Neuronal stem cell (in vitro differentiated cells): ENCODE results near the gene AMZ1.

Source experiments
- DNase-seq: peaks from one replicate; pipeline ENCODE4 v3.0.0-alpha.2; 2013; ENCODE audit warnings: low spot score
- H2AFZ ChIP-seq: one replicate; pipeline ENCODE4 v1.6.1; 2013; ENCODE audit warnings: mild to moderate bottlenecking, low read length, inconsistent platforms
- H2AK5ac ChIP-seq: 2 replicates; pipeline ENCODE4 v1.6.1; 2013; ENCODE audit warnings: low read depth, mild to moderate bottlenecking, inconsistent platforms, low read length, moderate library complexity, mixed read lengths
- H2BK120ac ChIP-seq: 2 replicates; pipeline ENCODE4 v1.6.1; 2013; ENCODE audit warnings: low read depth, mild to moderate bottlenecking, inconsistent platforms, low read length, moderate library complexity, mixed read lengths
- H2BK12ac ChIP-seq: one replicate; pipeline ENCODE4 v1.6.1; 2013; ENCODE audit warnings: low read length, inconsistent platforms
- H2BK15ac ChIP-seq: 2 replicates; pipeline ENCODE4 v1.6.1; 2013; ENCODE audit warnings: mild to moderate bottlenecking, low read length, inconsistent platforms, mixed read lengths
- H2BK5ac ChIP-seq: one replicate; pipeline ENCODE4 v1.6.1; 2013; ENCODE audit warnings: inconsistent platforms, mild to moderate bottlenecking, low read length, moderate library complexity
- H3K14ac ChIP-seq: one replicate; pipeline ENCODE4 v1.6.1; 2013; ENCODE audit warnings: low read length, inconsistent platforms
- H3K18ac ChIP-seq: 2 replicates; pipeline ENCODE4 v1.6.1; 2013; ENCODE audit warnings: low read length, inconsistent platforms
- H3K23ac ChIP-seq: 2 replicates; pipeline ENCODE4 v1.6.1; 2013; ENCODE audit warnings: low read depth, mild to moderate bottlenecking, mixed read lengths, low read length, inconsistent platforms; ENCODE audit not compliant: poor library complexity
- H3K27ac ChIP-seq: replicated peaks from 3 replicates; pipeline ENCODE4 v1.5.1; 2013; ENCODE audit warnings: low read length, inconsistent platforms
- H3K27me3 ChIP-seq, 3 experiments: 2 replicates each; pipeline ENCODE4 v1.6.1; 2013; ENCODE audit warnings: low read length in 3 of 3, mild to moderate bottlenecking in 2 of 3, inconsistent platforms in 1 of 3, low read depth in 1 of 3, mixed read lengths in 1 of 3, moderate library complexity in 1 of 3; ENCODE audit not compliant: control insufficient read depth in 3 of 3, insufficient read depth in 3 of 3
- H3K36me3 ChIP-seq, 2 donors: replicated peaks in 1 of 2; 2 replicates each; pipeline ENCODE4 v1.6.1; 2013; ENCODE audit warnings: low read length in 2 of 2; ENCODE audit not compliant: control insufficient read depth in 2 of 2, insufficient read depth in 2 of 2
- H3K4ac ChIP-seq: 2 replicates; pipeline ENCODE4 v1.6.1; 2013; ENCODE audit warnings: inconsistent platforms, mild to moderate bottlenecking, low read length, moderate library complexity
- H3K4me1 ChIP-seq, 2 donors: 1 replicate in 1 of 2; 2 replicates in 1 of 2; pipeline ENCODE4 v1.6.1; 2013; ENCODE audit warnings: low read length in 2 of 2, low read depth in 1 of 2; ENCODE audit not compliant: control insufficient read depth in 2 of 2, insufficient read depth in 1 of 2
- H3K4me2 ChIP-seq: one replicate; pipeline ENCODE4 v1.6.1; 2013; ENCODE audit warnings: mild to moderate bottlenecking, low read length, inconsistent platforms; ENCODE audit not compliant: insufficient read depth, poor library complexity, severe bottlenecking
- H3K4me3 ChIP-seq, 2 donors: 2 replicates each; pipeline ENCODE4 v1.5.1; 2013; ENCODE audit warnings: low read length in 2 of 2, mild to moderate bottlenecking in 2 of 2, inconsistent platforms in 1 of 2, moderate library complexity in 1 of 2
- H3K79me1 ChIP-seq: one replicate; pipeline ENCODE4 v1.6.1; 2013; ENCODE audit warnings: low read depth, mild to moderate bottlenecking, inconsistent platforms, low read length, moderate library complexity
- H3K9ac ChIP-seq: one replicate; pipeline ENCODE4 v1.6.1; 2013; ENCODE audit warnings: mild to moderate bottlenecking, low read depth, low read length, inconsistent platforms; ENCODE audit not compliant: poor library complexity
- H3K9me3 ChIP-seq, 2 donors: replicated peaks in 1 of 2; 2 replicates each; pipeline versions ENCODE3 to v1.6.1; 2013; ENCODE audit warnings: low read length in 2 of 2, mild to moderate bottlenecking in 2 of 2, inconsistent platforms in 1 of 2, low read depth in 1 of 2, mixed read lengths in 1 of 2, moderate library complexity in 1 of 2; ENCODE audit not compliant: control insufficient read depth in 2 of 2, insufficient read depth in 1 of 2
- H4K8ac ChIP-seq: one replicate; pipeline ENCODE4 v1.6.1; 2013; ENCODE audit warnings: low read depth, mild to moderate bottlenecking, inconsistent platforms, low read length, moderate library complexity
- H4K91ac ChIP-seq: one replicate; pipeline ENCODE4 v1.6.1; 2013; ENCODE audit warnings: low read length, low read depth, mild to moderate bottlenecking, inconsistent platforms; ENCODE audit not compliant: poor library complexity
- WGBS, 2 donors: extraction: QIAGEN DNeasy Blood & Tissue Kit; methylation state at CpG; one replicate each; pipeline ENCODE4 v1.1.7; 2013; ENCODE audit warnings: missing lambda C conversion rate in 2 of 2, mixed read lengths in 1 of 2; ENCODE audit not compliant: insufficient read length in 2 of 2, insufficient replicate concordance in 1 of 2; ENCODE audit errors: extremely low coverage in 2 of 2; 5-methylcytosine and 5-hydroxymethylcytosine counted together

AMZ1 gene

DNA sequence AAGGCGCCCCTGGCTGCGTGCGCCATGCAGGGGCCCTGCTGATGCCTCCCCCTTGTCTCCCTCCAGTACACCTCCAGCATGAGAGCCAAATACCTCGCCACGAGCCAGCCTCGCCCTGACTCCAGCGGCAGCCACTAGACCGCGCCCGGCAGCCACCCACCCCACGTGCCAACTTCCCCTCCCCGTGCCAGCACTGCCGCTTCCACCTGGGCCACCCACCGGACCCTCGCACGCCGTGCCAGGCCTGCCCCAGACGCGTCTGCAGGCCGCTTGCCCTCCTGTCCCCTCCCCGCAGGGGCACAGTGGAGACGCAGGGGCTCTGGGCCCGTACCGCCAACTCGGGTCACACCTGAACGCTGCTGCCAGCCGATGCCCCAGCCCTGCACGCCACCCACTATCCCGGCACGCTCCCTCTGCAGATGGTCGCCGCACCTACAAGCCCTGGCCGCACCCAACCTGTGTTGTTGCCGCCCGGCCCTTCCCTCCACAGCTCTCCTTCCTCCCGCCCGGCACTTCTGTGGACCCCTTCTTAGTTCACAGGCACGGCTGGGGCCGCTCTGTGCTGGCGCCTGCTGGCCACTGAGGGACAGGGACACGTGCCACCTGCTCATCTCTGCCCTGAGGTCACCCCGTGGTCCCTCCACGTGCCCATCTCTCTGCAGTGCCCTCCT lies 26.3 kb upstream of the AMZ1 start:
- H3K4ac ChIP-seq: no peak overlapping the region
- H4K8ac ChIP-seq: no peak overlapping the region
- no peak overlapping the region for H3K9ac ChIP-seq
- H4K91ac ChIP-seq: no peak overlapping the region
- peaks cover 31 to 67% of the 10 kb centered on the region in 2 donors for H3K36me3 ChIP-seq
- no peak overlapping the region for H3K4me2 ChIP-seq
- no peaks in the 10 kb centered on the region for H3K9me3 ChIP-seq
- no peak for DNase-seq
- no CpG with 5 or more reads among the region's 43 CpGs for WGBS, 2 donors
- H2AK5ac ChIP-seq: no peak overlapping the region
- no peak overlapping the region for H2BK15ac ChIP-seq
- H3K4me3 ChIP-seq: no peak overlapping the region
- no peaks in the 10 kb centered on the region for H3K4me1 ChIP-seq
- peaks cover 0 to 1% (median 0%) of the 10 kb centered on the region in 3 experiments for H3K27me3 ChIP-seq
- no peak overlapping the region for H3K18ac ChIP-seq
- peak overlapping the region; percentile 60 for H3K23ac ChIP-seq
- H2BK5ac ChIP-seq: no peak overlapping the region
- no peak overlapping the region for H2AFZ ChIP-seq
- peaks cover 6% of the 10 kb centered on the region for H3K79me1 ChIP-seq
- no peak overlapping the region for H2BK120ac ChIP-seq
- H2BK12ac ChIP-seq: no peak overlapping the region
- H3K27ac ChIP-seq: no peak overlapping the region
- no peak overlapping the region for H3K14ac ChIP-seq

DNA sequence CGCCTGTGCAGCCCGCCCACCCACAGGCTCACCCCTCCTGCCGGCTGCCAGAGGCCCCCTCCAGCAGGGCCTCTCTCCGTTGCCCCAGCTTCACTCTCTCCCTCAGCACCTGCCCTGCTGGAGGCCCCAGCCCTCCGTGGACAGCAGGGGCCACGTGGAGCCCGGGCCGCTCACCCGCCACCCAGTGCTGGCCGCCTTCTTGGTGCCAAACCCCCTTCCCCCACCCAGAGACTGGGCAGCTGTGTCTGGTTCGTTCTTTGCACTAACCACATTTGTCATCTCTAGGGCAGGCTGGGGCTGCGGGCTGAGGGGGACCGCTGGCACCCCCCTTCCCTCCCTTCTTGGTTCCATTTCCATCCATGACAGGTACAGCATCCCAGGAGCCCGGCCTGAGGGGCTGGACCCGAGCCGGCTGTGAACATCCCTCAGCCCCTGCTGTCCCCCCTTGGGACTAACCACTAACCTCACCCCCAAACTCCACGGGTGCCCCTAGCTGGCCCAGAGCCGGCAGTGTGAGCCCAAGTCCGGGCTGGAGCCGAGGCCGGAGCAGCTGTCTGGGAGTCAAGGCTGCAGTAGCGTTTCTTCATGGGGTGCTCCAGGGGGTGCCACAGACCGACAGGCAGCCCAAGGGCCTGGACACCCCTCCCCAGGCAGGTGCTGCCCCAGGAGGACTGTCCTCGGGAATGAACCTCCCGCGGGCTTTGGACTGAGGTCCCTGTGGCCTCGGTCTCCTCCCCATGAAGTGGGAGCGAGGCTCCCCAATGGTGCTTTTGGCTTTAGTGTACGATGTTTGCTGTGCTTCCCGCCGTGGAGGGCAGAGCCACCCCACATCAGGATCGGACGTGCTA lies 25.5 kb upstream of the AMZ1 start:
- H2BK15ac ChIP-seq: peak overlapping the region; percentile 37
- WGBS, 2 donors: no CpG with 5 or more reads among the region's 33 CpGs
- H2AFZ ChIP-seq: no peak overlapping the region
- H3K4ac ChIP-seq: no peak overlapping the region
- no peak overlapping the region for H2BK5ac ChIP-seq
- H3K4me1 ChIP-seq: no peaks in the 10 kb centered on the region
- no peak overlapping the region for H4K8ac ChIP-seq
- no peak overlapping the region for H2AK5ac ChIP-seq
- no peaks in the 10 kb centered on the region for H3K9me3 ChIP-seq
- H3K27me3 ChIP-seq: peaks cover 0 to 2% (median 0%) of the 10 kb centered on the region in 3 experiments
- H3K23ac ChIP-seq: peak overlapping the region; percentile 43
- H3K4me2 ChIP-seq: no peak overlapping the region
- H2BK12ac ChIP-seq: no peak overlapping the region
- no peak overlapping the region for H3K27ac ChIP-seq
- H3K18ac ChIP-seq: no peak overlapping the region
- DNase-seq: no peak
- no peak overlapping the region for H3K9ac ChIP-seq
- H4K91ac ChIP-seq: no peak overlapping the region
- H3K79me1 ChIP-seq: peaks cover 6% of the 10 kb centered on the region
- no peak overlapping the region for H2BK120ac ChIP-seq
- H3K14ac ChIP-seq: peak overlapping the region; percentile 75
- H3K4me3 ChIP-seq: no peak overlapping the region
- peaks cover 27 to 59% of the 10 kb centered on the region in 2 donors for H3K36me3 ChIP-seq

DNA sequence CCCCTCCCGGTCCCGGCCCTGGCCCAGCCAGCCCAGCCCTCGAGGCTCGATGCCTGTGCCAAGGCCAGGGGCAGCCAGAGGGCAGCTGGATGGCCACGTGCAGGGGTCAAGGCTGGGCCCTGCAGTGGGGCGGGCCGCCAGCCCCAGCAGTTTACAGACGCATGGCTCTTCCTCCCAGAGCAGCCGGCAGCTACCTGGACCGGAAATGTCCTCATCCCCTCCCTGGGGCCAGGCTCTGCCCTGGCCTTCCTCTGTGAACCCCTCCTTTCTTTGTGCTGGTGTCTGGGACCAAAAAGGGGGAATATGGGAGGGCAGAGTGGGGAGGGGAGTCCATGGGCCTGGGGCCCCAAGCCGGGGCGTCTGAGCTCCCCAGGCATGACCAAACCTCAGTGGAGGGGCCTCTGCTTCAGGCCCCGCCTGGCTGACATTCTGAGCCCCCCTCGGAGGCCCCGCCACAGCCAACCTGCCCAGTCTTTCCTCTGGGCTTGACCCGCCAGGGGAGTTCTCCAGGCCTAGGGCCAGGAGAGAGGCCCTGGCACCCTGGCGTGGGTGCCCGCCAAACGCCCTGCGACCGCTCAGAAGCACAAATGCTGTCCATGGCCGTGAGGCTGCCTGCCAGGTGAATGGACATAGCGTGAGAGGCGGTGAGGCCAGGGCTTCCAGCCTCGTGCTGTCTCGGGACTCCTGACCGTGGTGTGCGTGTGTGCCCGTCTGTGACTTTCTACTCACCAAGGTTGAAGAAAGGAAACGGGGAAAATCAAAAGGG lies 24.7 kb upstream of the AMZ1 start:
- H3K9me3 ChIP-seq: no peaks in the 10 kb centered on the region
- H3K23ac ChIP-seq: peak overlapping the region; percentile 8
- no peak overlapping the region for H3K4me2 ChIP-seq
- peak overlapping the region; percentile 87 for H2BK5ac ChIP-seq
- DNase-seq: no peak
- H3K4ac ChIP-seq: no peak overlapping the region
- H3K18ac ChIP-seq: peak overlapping the region; percentile 85
- peaks cover 0 to 2% (median 0%) of the 10 kb centered on the region in 3 experiments for H3K27me3 ChIP-seq
- H2AFZ ChIP-seq: no peak overlapping the region
- no peak overlapping the region for H2BK12ac ChIP-seq
- no CpG with 5 or more reads among the region's 30 CpGs for WGBS, 2 donors
- H3K4me3 ChIP-seq: no peak overlapping the region
- no peaks in the 10 kb centered on the region for H3K4me1 ChIP-seq
- no peak overlapping the region for H3K27ac ChIP-seq
- no peak overlapping the region for H4K91ac ChIP-seq
- peak overlapping the region; percentile 75 for H3K14ac ChIP-seq
- H4K8ac ChIP-seq: peak overlapping the region; percentile 65
- H2BK15ac ChIP-seq: peak overlapping the region; percentile 37
- peak overlapping the region; percentile 77 for H3K9ac ChIP-seq
- H3K79me1 ChIP-seq: peaks cover 4% of the 10 kb centered on the region
- H2AK5ac ChIP-seq: no peak overlapping the region
- no peak overlapping the region for H2BK120ac ChIP-seq
- H3K36me3 ChIP-seq: peaks cover 19 to 51% of the 10 kb centered on the region in 2 donors
